Astrocyte of the cerebellum (primary cell): Measurements from ENCODE around the gene CARHSP1.
"Not testable (repeated sequence)": the region's sequence is repeated elsewhere in the genome, so short reads cannot be mapped to it uniquely, and the experiment has no call there.

ENCODE experiments used
- DNase-seq: peaks from one replicate; pipeline ENCODE4 v3.0.0-alpha.2; 2011; ENCODE audit warnings: low read depth
- H3K4me3 ChIP-seq: 2 replicates; pipeline ENCODE4 v1.5.1; 2011; ENCODE audit warnings: mild to moderate bottlenecking, low read depth, low read length, moderate library complexity
- CTCF ChIP-seq: IDR thresholded peaks from 2 replicates; pipeline ENCODE4 v1.5.1; 2012; ENCODE audit warnings: low read length, low read depth, moderate library complexity, mild to moderate bottlenecking; ENCODE audit errors: missing control alignments
- in situ Hi-C: cut with HindIII; loops from 2 replicates; pipeline ENCODE4 v1.10.0; 2017; ENCODE audit warnings: low sequenced_read_pairs

The CARHSP1 gene

GRCh38 chr16:8845699-8846298 lies 23.0 kb downstream of the CARHSP1 start:
- no peak for TF ChIP-seq CTCF
- DNase-seq, result no peak
- in situ Hi-C loops, result no loop called here

GRCh38 chr16:8843296-8843695 lies 25.5 kb downstream of the CARHSP1 start:
- DNase-seq, in situ Hi-C loops, H3K4me3 ChIP-seq: not testable (repeated sequence)

More at GRCh38 chr16:8845699-8846298, 23.0 kb downstream of the CARHSP1 start:
- H3K4me3 ChIP-seq, result no peak overlapping the region

GRCh38 chr16:8842016-8842415 lies 26.8 kb downstream of the CARHSP1 start:
- in situ Hi-C loops, DNase-seq, H3K4me3 ChIP-seq: not testable (repeated sequence)

- in situ Hi-C loops, H3K4me3 ChIP-seq, DNase-seq: not testable (repeated sequence)
Observed at GRCh38 chr16:8837594-8837993, 31.2 kb downstream of the CARHSP1 start.

GRCh38 chr16:8836797-8837196 lies 32.0 kb downstream of the CARHSP1 start:
- in situ Hi-C loops, H3K4me3 ChIP-seq: not testable (repeated sequence)

GRCh38 chr16:8832717-8833105 lies 36.1 kb downstream of the CARHSP1 start:
- no peak overlapping the region for H3K4me3 ChIP-seq
- in situ Hi-C loops, result no loop called here
- DNase-seq, result no peak
- no peak for TF ChIP-seq CTCF

More at GRCh38 chr16:8836797-8837196, 32.0 kb downstream of the CARHSP1 start:
- DNase-seq, result not testable (repeated sequence)

- no peak overlapping the region for H3K4me3 ChIP-seq
- in situ Hi-C loops, result no loop called here
- no peak for DNase-seq
- TF ChIP-seq CTCF, result no peak
Observed at GRCh38 chr16:8831871-8832716, 36.7 kb downstream of the CARHSP1 start.

- no peak overlapping the region for H3K4me3 ChIP-seq
- in situ Hi-C loops, result no loop called here
- TF ChIP-seq CTCF, result no peak
- DNase-seq, result no peak
Observed at GRCh38 chr16:8831450-8831849, 37.4 kb downstream of the CARHSP1 start.
